Parathyroid adenoma (tissue), 2 donors: ENCODE results near the gene SLC31A1.

Experiments used
- H2AFZ ChIP-seq: fragments of 300-600 bp; sonication (generic); one replicate; pipeline ENCODE4 v1.7.0; 2017; ENCODE audit warnings: antibody characterized with exemption, mild to moderate bottlenecking
- H3K27ac ChIP-seq: fragments of 300-600 bp; sonication (generic); one replicate; pipeline ENCODE4 v1.7.0; 2017
- H3K27me3 ChIP-seq: fragments of 300-600 bp; sonication (generic); one replicate; pipeline ENCODE4 v1.7.0; 2017; ENCODE audit warnings: low read length; ENCODE audit not compliant: control insufficient read depth, insufficient read depth
- H3K36me3 ChIP-seq: fragments of 300-600 bp; sonication (generic); one replicate; pipeline ENCODE4 v1.7.0; 2017; ENCODE audit warnings: low read length; ENCODE audit not compliant: control insufficient read depth, insufficient read depth
- H3K4me1 ChIP-seq: fragments of 300-600 bp; sonication (generic); one replicate; pipeline ENCODE4 v1.7.0; 2017; ENCODE audit warnings: control low read depth
- H3K4me2 ChIP-seq: fragments of 300-600 bp; sonication (generic); one replicate; pipeline ENCODE4 v1.7.0; 2017; ENCODE audit warnings: low read length
- H3K4me3 ChIP-seq: fragments of 300-600 bp; sonication (generic); one replicate; pipeline ENCODE4 v1.7.0; 2017; ENCODE audit warnings: low read depth, low read length
- H3K79me2 ChIP-seq: fragments of 300-600 bp; sonication (generic); one replicate; pipeline ENCODE4 v1.7.0; 2017; ENCODE audit warnings: control low read depth
- H3K9ac ChIP-seq: fragments of 300-600 bp; sonication (generic); one replicate; pipeline ENCODE4 v1.7.0; 2017; ENCODE audit warnings: mild to moderate bottlenecking
- H3K9me3 ChIP-seq: fragments of 300-600 bp; sonication (generic); one replicate; pipeline ENCODE4 v1.7.0; 2017; ENCODE audit warnings: low read length; ENCODE audit not compliant: control insufficient read depth
- TF ChIP-seq, protein P1 (sequence below): fragments of 300-600 bp; sonication (generic); IDR thresholded peaks from one replicate; pipeline ENCODE4 v1.7.0; 2017; ENCODE audit warnings: antibody characterized with exemption, mild to moderate bottlenecking
- donor health status: primary hyperparathyroidism.

Gene SLC31A1

DNA sequence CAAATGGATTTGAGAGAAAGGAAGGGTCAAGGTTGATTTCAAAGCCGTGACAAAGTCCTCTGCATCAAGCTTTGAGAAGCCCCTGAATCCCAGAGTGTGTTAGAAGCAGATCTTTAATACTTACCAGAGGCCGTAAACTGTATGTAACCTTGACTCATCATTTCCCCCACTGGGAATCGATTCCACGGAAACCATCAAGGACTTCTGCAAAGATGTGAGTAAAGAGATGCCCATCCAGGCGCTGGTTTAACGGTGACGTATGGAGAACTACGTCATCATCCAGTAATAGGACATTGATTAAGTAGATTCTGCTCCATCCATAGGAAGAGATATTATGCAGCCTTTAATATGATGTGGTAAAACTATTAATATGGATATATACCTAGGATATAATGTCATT, 80.2 kb downstream of the SLC31A1 start:
- Histone ChIP-seq H2AFZ (no peak overlapping the region), H3K9ac (no peak overlapping the region), H3K4me3 (no peak overlapping the region), H3K9me3 (no peaks in the 10 kb centered on the region), H3K4me1 (no peaks in the 10 kb centered on the region), H3K4me2 (no peak overlapping the region), H3K36me3 (no peaks in the 10 kb centered on the region), H3K79me2 (no peaks in the 10 kb centered on the region), H3K27ac (no peak overlapping the region), H3K27me3 (no peaks in the 10 kb centered on the region)
- TF ChIP-seq, protein P1, sequence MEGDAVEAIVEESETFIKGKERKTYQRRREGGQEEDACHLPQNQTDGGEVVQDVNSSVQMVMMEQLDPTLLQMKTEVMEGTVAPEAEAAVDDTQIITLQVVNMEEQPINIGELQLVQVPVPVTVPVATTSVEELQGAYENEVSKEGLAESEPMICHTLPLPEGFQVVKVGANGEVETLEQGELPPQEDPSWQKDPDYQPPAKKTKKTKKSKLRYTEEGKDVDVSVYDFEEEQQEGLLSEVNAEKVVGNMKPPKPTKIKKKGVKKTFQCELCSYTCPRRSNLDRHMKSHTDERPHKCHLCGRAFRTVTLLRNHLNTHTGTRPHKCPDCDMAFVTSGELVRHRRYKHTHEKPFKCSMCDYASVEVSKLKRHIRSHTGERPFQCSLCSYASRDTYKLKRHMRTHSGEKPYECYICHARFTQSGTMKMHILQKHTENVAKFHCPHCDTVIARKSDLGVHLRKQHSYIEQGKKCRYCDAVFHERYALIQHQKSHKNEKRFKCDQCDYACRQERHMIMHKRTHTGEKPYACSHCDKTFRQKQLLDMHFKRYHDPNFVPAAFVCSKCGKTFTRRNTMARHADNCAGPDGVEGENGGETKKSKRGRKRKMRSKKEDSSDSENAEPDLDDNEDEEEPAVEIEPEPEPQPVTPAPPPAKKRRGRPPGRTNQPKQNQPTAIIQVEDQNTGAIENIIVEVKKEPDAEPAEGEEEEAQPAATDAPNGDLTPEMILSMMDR, result no peak

DNA sequence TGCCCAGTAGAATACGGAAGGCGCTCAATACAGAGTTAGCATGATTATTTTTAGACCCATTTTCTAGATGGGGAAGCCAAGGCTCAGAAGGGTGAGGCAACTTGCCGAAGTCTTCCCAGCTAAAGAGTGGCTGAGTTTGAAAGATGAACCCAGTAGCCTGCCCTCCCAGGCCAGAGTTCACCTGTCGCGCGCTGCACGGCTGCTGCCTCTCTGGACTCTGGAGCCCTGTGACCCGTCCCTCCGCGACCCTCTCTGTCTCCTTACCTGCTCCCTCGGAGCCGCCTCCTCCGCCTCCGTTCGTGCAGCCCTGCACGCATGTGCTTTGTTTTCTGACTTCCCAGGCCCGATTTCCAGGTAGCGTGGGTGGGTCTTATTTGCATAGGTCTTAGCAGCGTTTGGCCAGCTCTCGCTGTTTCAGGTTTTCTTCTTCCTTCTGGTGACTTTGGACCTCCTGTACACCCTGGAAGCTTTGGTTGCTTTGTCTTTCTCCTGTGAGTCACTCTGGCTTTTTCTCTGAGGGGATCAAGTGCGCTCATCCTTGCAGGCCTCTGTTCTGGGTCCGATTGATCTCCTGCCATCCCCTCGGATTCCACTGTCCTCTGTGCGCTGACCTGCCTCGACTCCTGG, 81.6 kb downstream of the SLC31A1 start, which contains the start of gene RNF183:
Gene RNF183, minus strand, starts transcription at position 585 of the 627 bp plus-strand sequence. CDS start 5,192 bp downstream, outside the sequence.
- H3K79me2 ChIP-seq, result no peaks in the 10 kb centered on the region
- no peaks in the 10 kb centered on the region for H3K4me1 ChIP-seq
- no peak within 1 kb of the TSS for H3K9ac ChIP-seq
- H3K4me3 ChIP-seq, result no peak within 1 kb of the TSS
- no peak within 1 kb of the TSS for H3K4me2 ChIP-seq
- TF ChIP-seq, protein P1, result no peak
- H3K36me3 ChIP-seq, result no peaks in the 10 kb centered on the region
- no peak within 1 kb of the TSS for H3K27ac ChIP-seq
- H2AFZ ChIP-seq, result no peak within 1 kb of the TSS
- no peaks in the 10 kb centered on the region for H3K9me3 ChIP-seq
- no peaks in the 10 kb centered on the region for H3K27me3 ChIP-seq

DNA sequence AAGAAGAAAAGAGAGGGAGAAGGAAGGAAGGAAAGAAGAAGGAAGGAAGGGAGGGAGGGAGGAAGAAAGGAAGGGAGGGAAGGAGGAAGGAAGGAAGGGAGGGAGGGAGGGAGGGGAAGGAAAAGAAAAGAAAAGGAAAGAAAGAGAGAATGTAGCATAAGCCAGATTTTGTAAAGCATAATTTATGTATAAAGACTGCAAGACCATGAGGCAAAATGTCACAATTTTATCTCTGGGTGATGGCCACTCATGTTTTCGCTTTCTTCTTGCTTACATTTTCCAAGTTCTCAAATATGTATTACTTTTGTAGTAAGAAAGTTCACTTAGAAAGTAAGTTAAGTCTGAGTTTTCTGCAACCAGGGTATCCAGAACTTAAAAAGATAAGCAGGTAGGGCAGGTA, 85.2 kb downstream of the SLC31A1 start:
- H3K27me3 ChIP-seq, result no peaks in the 10 kb centered on the region
- H3K27ac ChIP-seq, result no peak overlapping the region
- no peaks in the 10 kb centered on the region for H3K79me2 ChIP-seq
- no peaks in the 10 kb centered on the region for H3K36me3 ChIP-seq
- peaks cover 8% of the 10 kb centered on the region for H3K4me1 ChIP-seq
- H2AFZ ChIP-seq, result no peak overlapping the region
- TF ChIP-seq, protein P1, result no peak
- no peaks in the 10 kb centered on the region for H3K9me3 ChIP-seq
- no peak overlapping the region for H3K9ac ChIP-seq
- H3K4me3 ChIP-seq, result no peak overlapping the region
- H3K4me2 ChIP-seq, result no peak overlapping the region

DNA sequence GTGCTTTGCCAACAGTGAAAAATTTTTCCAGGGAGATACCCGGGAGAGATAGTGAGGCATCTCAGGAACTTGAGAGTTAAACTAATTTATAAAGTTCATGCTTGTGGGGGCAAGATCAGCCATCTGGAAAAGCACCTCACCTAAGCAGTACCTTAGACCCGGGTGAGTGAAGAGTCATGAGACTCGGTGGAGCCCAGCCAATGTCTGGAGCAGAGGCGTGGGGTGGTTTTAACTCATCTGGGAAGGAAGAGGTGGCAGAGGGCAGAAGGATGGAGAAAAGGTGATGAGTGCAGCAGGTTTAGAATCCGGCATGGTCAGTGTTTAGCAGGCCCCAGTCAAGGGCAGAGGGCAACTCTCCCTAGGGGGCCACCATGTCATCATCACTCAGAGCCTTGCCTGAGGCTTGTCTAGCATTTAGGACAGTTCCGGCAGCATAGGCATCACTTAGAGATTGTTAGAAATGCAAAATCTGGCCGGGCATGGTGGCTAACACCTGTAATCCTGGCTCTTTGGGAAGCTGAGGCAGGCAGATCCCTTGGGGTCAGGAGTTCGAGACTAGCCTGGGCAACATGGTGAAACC, 86.1 kb downstream of the SLC31A1 start:
- Histone ChIP-seq H3K79me2 (no peaks in the 10 kb centered on the region), H3K4me2 (peak overlapping the region; percentile 34), H3K36me3 (no peaks in the 10 kb centered on the region), H2AFZ (no peak overlapping the region), H3K9ac (no peak overlapping the region), H3K4me3 (peak overlapping the region; percentile 32), H3K4me1 (peaks cover 8% of the 10 kb centered on the region), H3K9me3 (no peaks in the 10 kb centered on the region), H3K27me3 (no peaks in the 10 kb centered on the region), H3K27ac (peak overlapping the region; percentile 49)
- TF ChIP-seq, protein P1, result no peak
